Mucosa of descending colon (tissue), 3 donors: ENCODE data around the gene LRP1B. TPM values are rescaled to one million over a fixed set of nuclear protein-coding genes. Genes with fewer than 3 reads are reported as not detected.

Experiments
- ATAC-seq: fragments of 200-7000 bp; cut with Tn5 transposase; one replicate; pipeline ENCODE4 v1.9.1; 2020; ENCODE audit warnings: mild to moderate bottlenecking, moderate library complexity
- DNase-seq, 3 donors: peaks; one replicate each; pipeline ENCODE4 v3.0.0-alpha.2; 2020
- H3K36me3 ChIP-seq: fragments of 200-600 bp; one replicate; pipeline ENCODE4 v1.8.0; 2021; ENCODE audit warnings: low read depth, mild to moderate bottlenecking
- H3K4me1 ChIP-seq: fragments of 200-600 bp; one replicate; pipeline ENCODE4 v1.8.0; 2021; ENCODE audit warnings: low read depth, mild to moderate bottlenecking
- H3K4me3 ChIP-seq: fragments of 200-600 bp; one replicate; pipeline ENCODE4 v1.8.0; 2021; ENCODE audit warnings: mild to moderate bottlenecking
- H3K9me3 ChIP-seq: fragments of 200-600 bp; one replicate; pipeline ENCODE4 v1.8.0; 2021; ENCODE audit warnings: mild to moderate bottlenecking
- intact Hi-C, 2 donors: fragments of 100-400 bp; cut with DNase I in 1 of 2; cut with micrococcal nuclease in 1 of 2; formaldehyde crosslinking; loops; one replicate each; pipeline versions ENCODE4 v1.11.0 to v1.11.1; 2022; cut with DNase I, micrococcal nuclease
- total RNA-seq, 3 donors: library from RNA; stranded (reverse); fragmentation: NEBNext Ultra II Directional in 2 of 3; extraction: Animal tissue kit (Norgen Biotek cat#: 25700) in 2 of 3; gene quantifications; one replicate each; pipeline versions ENCODE4 v1.2.1 to v1.2.4, GENCODE V29; 2021 to 2023
- TF ChIP-seq, protein P1 (sequence below): fragments of 200-600 bp; IDR thresholded peaks from one replicate; pipeline ENCODE4 v1.8.0; 2022; ENCODE audit warnings: antibody characterized with exemption, mild to moderate bottlenecking
- donor health status: DM: no; HTN: no; CAD: no; lungs with moderate emphysema.
- donor health status: DM: no; HTN: no; CAD: no.
- donor health status: DM: no; HTN: yes; CAD: no.

The LRP1B gene
- total RNA-seq, 3 donors from 2014 or later: 0.12 to 1.6 (median 0.20) TPM

DNA sequence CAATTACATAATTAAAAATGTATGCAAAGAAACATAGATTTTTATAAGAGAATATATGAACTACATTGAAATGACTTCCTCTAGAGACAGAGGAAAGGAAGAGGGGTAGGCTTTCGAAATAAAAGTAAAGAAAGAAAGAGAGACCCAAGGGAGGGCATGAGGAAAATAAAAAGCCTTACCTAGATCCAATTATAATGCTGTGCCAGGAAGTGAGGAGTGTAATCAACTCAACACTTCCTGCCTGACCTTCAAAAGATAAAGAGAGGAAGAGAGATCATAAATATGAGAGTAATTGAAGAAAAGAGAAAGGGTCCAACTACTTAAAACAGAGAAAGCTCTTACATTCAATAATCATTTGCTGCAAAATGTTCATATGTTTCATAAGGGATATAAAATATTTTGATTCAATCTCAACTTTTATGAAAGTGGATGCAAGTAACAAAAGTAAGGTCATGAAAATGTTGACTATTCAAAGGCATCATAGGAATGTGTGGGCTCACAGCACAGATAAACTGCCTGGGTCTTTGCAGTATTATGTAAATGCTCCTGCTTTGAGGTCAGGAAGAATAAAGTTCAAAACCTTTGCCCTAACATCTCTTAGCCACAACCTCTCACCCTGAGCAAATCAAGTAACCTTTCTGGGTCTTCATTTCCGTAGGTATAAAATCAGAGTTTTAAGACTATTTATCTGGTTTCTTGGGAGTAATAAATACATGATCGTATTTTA is 1237.7 kb downstream of the LRP1B start:
- H3K4me1 ChIP-seq: no peaks in the 10 kb centered on the region
- H3K4me3 ChIP-seq: no peak overlapping the region
- ATAC-seq (no peak), DNase-seq (no peak)
- intact Hi-C loops: no loop called here
- no peaks in the 10 kb centered on the region for H3K36me3 ChIP-seq
- no peaks in the 10 kb centered on the region for H3K9me3 ChIP-seq
- TF ChIP-seq, protein P1, sequence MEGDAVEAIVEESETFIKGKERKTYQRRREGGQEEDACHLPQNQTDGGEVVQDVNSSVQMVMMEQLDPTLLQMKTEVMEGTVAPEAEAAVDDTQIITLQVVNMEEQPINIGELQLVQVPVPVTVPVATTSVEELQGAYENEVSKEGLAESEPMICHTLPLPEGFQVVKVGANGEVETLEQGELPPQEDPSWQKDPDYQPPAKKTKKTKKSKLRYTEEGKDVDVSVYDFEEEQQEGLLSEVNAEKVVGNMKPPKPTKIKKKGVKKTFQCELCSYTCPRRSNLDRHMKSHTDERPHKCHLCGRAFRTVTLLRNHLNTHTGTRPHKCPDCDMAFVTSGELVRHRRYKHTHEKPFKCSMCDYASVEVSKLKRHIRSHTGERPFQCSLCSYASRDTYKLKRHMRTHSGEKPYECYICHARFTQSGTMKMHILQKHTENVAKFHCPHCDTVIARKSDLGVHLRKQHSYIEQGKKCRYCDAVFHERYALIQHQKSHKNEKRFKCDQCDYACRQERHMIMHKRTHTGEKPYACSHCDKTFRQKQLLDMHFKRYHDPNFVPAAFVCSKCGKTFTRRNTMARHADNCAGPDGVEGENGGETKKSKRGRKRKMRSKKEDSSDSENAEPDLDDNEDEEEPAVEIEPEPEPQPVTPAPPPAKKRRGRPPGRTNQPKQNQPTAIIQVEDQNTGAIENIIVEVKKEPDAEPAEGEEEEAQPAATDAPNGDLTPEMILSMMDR: no peak

GRCh38 chr2:140892436-140892835 is 1238.4 kb downstream of the LRP1B start:
- ATAC-seq: no peak
- TF ChIP-seq, protein P1: no peak

GRCh38 chr2:140891614-140892212 is 1239.1 kb downstream of the LRP1B start:
- ATAC-seq: no peak
- H3K4me3 ChIP-seq: no peak overlapping the region
- DNase-seq: no peak
- TF ChIP-seq, protein P1: no peak
- no peaks in the 10 kb centered on the region for H3K9me3 ChIP-seq
- intact Hi-C loops: no loop called here
- H3K4me1 ChIP-seq: no peaks in the 10 kb centered on the region
- H3K36me3 ChIP-seq: no peaks in the 10 kb centered on the region

More at GRCh38 chr2:140892436-140892835, 1238.4 kb downstream of the LRP1B start:
- H3K9me3 ChIP-seq: no peaks in the 10 kb centered on the region
- no peaks in the 10 kb centered on the region for H3K36me3 ChIP-seq
- intact Hi-C loops: no loop called here
- H3K4me1 ChIP-seq: no peaks in the 10 kb centered on the region
- no peak overlapping the region for H3K4me3 ChIP-seq
- no peak for DNase-seq

DNA sequence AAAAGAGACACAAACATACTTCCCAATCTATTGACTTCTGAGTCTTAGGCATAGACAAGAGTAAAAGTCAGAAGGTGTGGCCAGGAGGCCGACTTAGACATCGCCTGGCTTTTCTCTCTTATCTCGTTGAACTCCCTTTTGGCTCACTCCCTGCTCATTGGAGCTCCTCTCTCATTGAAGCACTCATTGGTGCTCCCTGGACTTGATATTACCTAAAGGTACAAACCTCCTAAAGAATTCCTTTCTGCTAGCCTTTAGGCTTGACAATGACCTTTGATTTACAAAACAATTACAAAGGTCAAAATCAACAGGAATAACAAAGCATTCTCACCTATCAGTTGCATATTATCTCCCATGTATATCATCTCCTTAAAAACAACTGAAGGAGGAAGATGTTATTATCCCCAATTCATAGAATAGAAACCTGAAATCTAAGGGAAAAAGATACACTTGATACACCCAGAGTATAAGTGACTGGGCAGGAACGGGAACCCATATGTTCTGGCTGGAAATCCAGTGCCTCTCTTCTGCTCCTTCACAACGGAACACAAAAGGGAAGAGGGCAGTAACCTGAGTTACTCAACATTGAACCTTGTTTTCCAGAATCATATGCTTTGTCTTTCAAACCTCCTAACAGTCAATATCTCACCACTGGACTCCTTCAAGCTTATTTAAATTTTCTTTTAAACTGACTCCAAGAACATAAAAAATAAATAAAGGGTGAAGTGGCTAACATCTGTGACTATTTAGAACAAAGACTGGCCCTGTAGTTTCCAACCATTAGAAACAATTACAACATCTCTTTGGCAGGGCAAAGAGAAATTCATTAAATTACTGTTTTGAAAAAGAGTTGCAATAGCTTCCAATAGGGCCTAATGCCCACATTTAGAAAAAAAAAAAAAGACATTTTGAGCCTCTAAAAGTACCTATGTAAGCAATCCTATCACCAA is 1247.9 kb downstream of the LRP1B start:
- intact Hi-C loops: no loop called here
- TF ChIP-seq, protein P1: no peak
- ATAC-seq: no peak
- H3K36me3 ChIP-seq: no peaks in the 10 kb centered on the region
- no peak overlapping the region for H3K4me3 ChIP-seq
- no peak for DNase-seq
- H3K9me3 ChIP-seq: no peaks in the 10 kb centered on the region
- no peaks in the 10 kb centered on the region for H3K4me1 ChIP-seq

DNA sequence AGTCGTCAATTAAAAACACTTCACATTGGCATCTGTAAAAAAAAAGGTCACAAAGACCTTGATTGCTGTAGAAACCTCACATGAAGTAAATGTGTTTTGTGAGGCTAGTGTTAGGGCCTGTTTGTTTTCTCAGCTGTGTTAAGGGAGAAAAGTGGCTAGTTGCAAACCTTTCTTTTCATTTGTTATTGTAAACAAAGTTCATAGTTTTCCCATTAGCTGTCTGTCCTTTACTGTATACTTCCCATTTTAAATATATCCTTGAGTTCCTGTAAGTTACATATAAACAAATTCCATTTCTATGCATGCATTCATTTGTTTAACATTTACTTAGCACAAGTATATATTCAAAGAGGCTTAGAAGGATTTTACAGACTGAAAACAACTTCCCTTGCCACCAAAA is 1250.2 kb downstream of the LRP1B start:
- Histone ChIP-seq H3K4me1 (no peaks in the 10 kb centered on the region), H3K4me3 (no peak overlapping the region), H3K36me3 (no peaks in the 10 kb centered on the region), H3K9me3 (peaks cover 3% of the 10 kb centered on the region)
- intact Hi-C loops: no loop called here
- TF ChIP-seq, protein P1: no peak
- DNase-seq: no peak
- ATAC-seq: no peak
